Liver (tissue), 9 donors: Measurements from ENCODE around the gene LHFPL3. TPM values are rescaled to one million over a fixed set of nuclear protein-coding genes. Genes with fewer than 3 reads are reported as not detected.

ENCODE experiments used
- DNase-seq: peaks from one replicate; pipeline ENCODE4 v3.0.0-alpha.2; 2017; ENCODE audit warnings: low spot score
- H3K27ac ChIP-seq, 2 donors: one replicate each; pipeline ENCODE4 v1.7.0; 2013; ENCODE audit warnings: inconsistent platforms in 2 of 2, low read length in 2 of 2, control low read depth in 1 of 2, low read depth in 1 of 2, mild to moderate bottlenecking in 1 of 2
- H3K27me3 ChIP-seq, 4 donors: one replicate each; pipeline versions ENCODE4 v1.6.1 to v1.7.0; 2013; ENCODE audit warnings: low read length in 3 of 4, inconsistent platforms in 1 of 4, mild to moderate bottlenecking in 1 of 4, moderate library complexity in 1 of 4; ENCODE audit not compliant: control insufficient read depth in 4 of 4, insufficient read depth in 4 of 4
- H3K36me3 ChIP-seq, 4 donors: one replicate each; pipeline versions ENCODE4 v1.6.1 to v1.7.0; 2013; ENCODE audit warnings: low read length in 3 of 4, mild to moderate bottlenecking in 3 of 4, low read depth in 1 of 4, moderate library complexity in 1 of 4; ENCODE audit not compliant: control insufficient read depth in 4 of 4, insufficient read depth in 3 of 4
- H3K4me1 ChIP-seq, 4 donors: one replicate each; pipeline versions ENCODE4 v1.6.1 to v1.7.0; 2013; ENCODE audit warnings: low read length in 3 of 4, mild to moderate bottlenecking in 3 of 4, moderate library complexity in 1 of 4; ENCODE audit not compliant: control insufficient read depth in 4 of 4, insufficient read depth in 4 of 4
- H3K4me3 ChIP-seq, 3 donors: one replicate each; pipeline versions ENCODE4 v1.6.1 to v1.7.0; 2013; ENCODE audit warnings: low read length in 3 of 3, control low read depth in 1 of 3, low read depth in 1 of 3, mild to moderate bottlenecking in 1 of 3
- H3K9ac ChIP-seq, 2 donors: one replicate each; pipeline ENCODE4 v1.7.0; 2013; ENCODE audit warnings: low read length in 2 of 2, mild to moderate bottlenecking in 2 of 2, moderate library complexity in 2 of 2, control low read depth in 1 of 2, low read depth in 1 of 2
- H3K9me3 ChIP-seq, 4 donors: one replicate each; pipeline versions ENCODE4 v1.6.1 to v1.7.0; 2013; ENCODE audit warnings: low read length in 3 of 4; ENCODE audit not compliant: control insufficient read depth in 4 of 4
- EGR1 ChIP-seq, 2 donors: IDR thresholded peaks; 2 replicates each; pipeline ENCODE4 v1.6.1; 2016 to 2018; ENCODE audit warnings: antibody characterized with exemption in 2 of 2, low read depth in 2 of 2
- FOXA1 ChIP-seq: IDR thresholded peaks from 2 replicates; pipeline ENCODE4 v1.6.1; 2016; ENCODE audit warnings: antibody characterized with exemption
- GABPA ChIP-seq, 2 donors: IDR thresholded peaks in 1 of 2; conservative IDR thresholded peaks in 1 of 2; 2 replicates each; pipeline ENCODE4 v1.6.1; 2016; ENCODE audit warnings: antibody characterized with exemption in 2 of 2, mild to moderate bottlenecking in 1 of 2, moderate library complexity in 1 of 2
- HNF4A ChIP-seq, 2 donors: conservative IDR thresholded peaks; 2 replicates each; pipeline ENCODE4 v1.6.1; 2016; ENCODE audit warnings: antibody characterized with exemption in 2 of 2, mild to moderate bottlenecking in 2 of 2
- HNF4G ChIP-seq: IDR thresholded peaks from 2 replicates; pipeline ENCODE4 v1.6.1; 2016; ENCODE audit warnings: antibody characterized with exemption
- JUND ChIP-seq, 2 donors: IDR thresholded peaks; 2 replicates each; pipeline ENCODE4 v1.6.1; 2016; ENCODE audit warnings: antibody characterized with exemption in 2 of 2
- NR2F2 ChIP-seq: IDR thresholded peaks from 2 replicates; pipeline ENCODE4 v1.6.1; 2016; ENCODE audit warnings: antibody characterized with exemption
- RAD21 ChIP-seq, 2 donors: IDR thresholded peaks; 2 replicates each; pipeline ENCODE4 v1.6.1; 2016; ENCODE audit warnings: antibody characterized with exemption in 2 of 2, mild to moderate bottlenecking in 2 of 2
- RXRA ChIP-seq, 2 donors: IDR thresholded peaks; 2 replicates each; pipeline ENCODE4 v1.6.1; 2017 to 2018; ENCODE audit warnings: antibody characterized with exemption in 2 of 2, mild to moderate bottlenecking in 1 of 2
- SP1 ChIP-seq: IDR thresholded peaks from 2 replicates; pipeline ENCODE4 v1.6.1; 2018; ENCODE audit warnings: antibody characterized with exemption, mild to moderate bottlenecking
- TAF1 ChIP-seq: conservative IDR thresholded peaks from 2 replicates; pipeline ENCODE4 v1.6.1; 2016; ENCODE audit warnings: antibody characterized with exemption, mild to moderate bottlenecking
- YY1 ChIP-seq: IDR thresholded peaks from 2 replicates; pipeline ENCODE4 v1.6.1; 2016; ENCODE audit warnings: antibody characterized with exemption, mild to moderate bottlenecking
- WGBS: extraction: QIAGEN DNeasy Blood & Tissue Kit; methylation state at CpG from one replicate; pipeline ENCODE4 v1.1.7; 2013; 5-methylcytosine and 5-hydroxymethylcytosine counted together
- polyA plus RNA-seq, 2 donors: library from polyadenylated mRNA; stranded (reverse) in 1 of 2; unstranded in 1 of 2; fragments of 200-250 nt in 1 of 2; fragments of >200 nt in 1 of 2; fragmentation: Nextera tagmentation in 1 of 2; extraction: Ambion mirVana in 1 of 2; gene quantifications; one replicate each; pipeline versions ENCODE4 v1.2.1 to v1.2.3, GENCODE V29; 2013 to 2015
- total RNA-seq, 2 donors: library from RNA; depleted of rRNA; stranded (reverse); fragments of >200 nt; gene quantifications; one replicate each; pipeline ENCODE4 v1.2.3, GENCODE V29; 2014
- TF ChIP-seq, protein P1 (sequence below): IDR thresholded peaks from 2 replicates; pipeline ENCODE4 v1.6.1; 2016; ENCODE audit warnings: antibody characterized with exemption
- TF ChIP-seq, protein P2 (sequence below): IDR thresholded peaks from 2 replicates; pipeline ENCODE4 v1.6.1; 2016; ENCODE audit warnings: antibody characterized with exemption
- TF ChIP-seq, protein P3 (sequence below): IDR thresholded peaks from 2 replicates; pipeline ENCODE4 v1.6.1; 2016; ENCODE audit warnings: antibody characterized with exemption
- TF ChIP-seq, protein P4 (sequence below): IDR thresholded peaks from 2 replicates; pipeline ENCODE4 v1.6.1; 2016; ENCODE audit warnings: antibody characterized with exemption, mild to moderate bottlenecking
- TF ChIP-seq, protein P5 (sequence below): fragments of 150-350 bp; IDR thresholded peaks from 2 replicates; pipeline ENCODE4 v1.5.1; 2017; ENCODE audit warnings: improper control_type of control experiment, low read depth, low read length; ENCODE audit not compliant: missing input control
- donor health status: healthy.
- donor health status: healthy.
- donor health status: healthy.
- donor health status: healthy.
- donor health status: healthy.

Gene LHFPL3
- total and polyA plus RNA-seq, 4 donors, result not detected

DNA sequence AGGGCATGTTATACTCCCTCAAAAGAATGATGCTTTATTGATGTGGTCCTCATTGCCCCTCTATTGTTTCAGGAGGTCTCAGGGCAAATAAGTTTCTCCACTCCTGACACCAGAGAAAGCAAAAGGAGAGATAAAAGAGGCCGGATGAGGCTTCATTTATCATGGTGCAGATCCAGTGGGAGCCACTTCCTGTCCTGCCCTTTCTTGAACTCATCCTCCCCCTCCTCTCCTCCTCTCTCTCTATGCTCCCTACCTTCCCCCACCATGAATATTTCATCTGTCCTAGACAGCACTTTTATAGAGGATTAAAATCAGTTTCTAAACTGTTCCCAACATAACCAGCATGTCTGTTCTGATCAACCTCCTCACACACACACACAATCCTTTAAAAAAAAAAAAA is 513.4 kb downstream of the LHFPL3 start (continued):
- TF ChIP-seq HNF4A (conservative IDR thresholded peaks at IDR 0.05) (no peak), JUND (IDR thresholded peaks at IDR 0.05) (no peak)

DNA sequence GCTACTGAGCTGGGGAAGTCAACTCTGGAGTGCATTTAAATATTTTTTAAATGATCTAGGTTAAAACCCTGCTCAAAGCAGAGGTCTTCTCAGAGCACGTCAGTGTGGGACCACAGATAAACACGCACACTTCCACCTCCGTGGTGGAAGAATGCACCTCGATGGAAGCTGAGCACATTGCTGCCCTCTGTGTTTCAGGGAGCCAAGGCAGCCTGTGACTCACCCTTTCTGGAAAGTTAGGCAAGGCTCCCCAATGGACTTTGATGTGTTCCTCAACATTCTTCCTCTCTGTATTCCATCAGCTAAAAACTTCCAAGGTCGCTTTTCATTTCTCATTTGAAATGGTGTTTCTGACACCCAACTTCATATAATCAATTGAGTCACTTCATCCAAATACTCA is 514.8 kb downstream of the LHFPL3 start:
- 74% methylated on average over 5 of the region's 5 CpGs for WGBS
- no peaks in the 10 kb centered on the region for H3K4me1 ChIP-seq
- no peak overlapping the region for H3K4me3 ChIP-seq
- H3K36me3 ChIP-seq, result no peaks in the 10 kb centered on the region
- no peak overlapping the region for H3K9ac ChIP-seq
- TF ChIP-seq NR2F2, result no peak
- TF ChIP-seq SP1, result no peak
- TF ChIP-seq, protein P1, sequence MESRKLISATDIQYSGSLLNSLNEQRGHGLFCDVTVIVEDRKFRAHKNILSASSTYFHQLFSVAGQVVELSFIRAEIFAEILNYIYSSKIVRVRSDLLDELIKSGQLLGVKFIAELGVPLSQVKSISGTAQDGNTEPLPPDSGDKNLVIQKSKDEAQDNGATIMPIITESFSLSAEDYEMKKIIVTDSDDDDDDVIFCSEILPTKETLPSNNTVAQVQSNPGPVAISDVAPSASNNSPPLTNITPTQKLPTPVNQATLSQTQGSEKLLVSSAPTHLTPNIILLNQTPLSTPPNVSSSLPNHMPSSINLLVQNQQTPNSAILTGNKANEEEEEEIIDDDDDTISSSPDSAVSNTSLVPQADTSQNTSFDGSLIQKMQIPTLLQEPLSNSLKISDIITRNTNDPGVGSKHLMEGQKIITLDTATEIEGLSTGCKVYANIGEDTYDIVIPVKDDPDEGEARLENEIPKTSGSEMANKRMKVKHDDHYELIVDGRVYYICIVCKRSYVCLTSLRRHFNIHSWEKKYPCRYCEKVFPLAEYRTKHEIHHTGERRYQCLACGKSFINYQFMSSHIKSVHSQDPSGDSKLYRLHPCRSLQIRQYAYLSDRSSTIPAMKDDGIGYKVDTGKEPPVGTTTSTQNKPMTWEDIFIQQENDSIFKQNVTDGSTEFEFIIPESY, result no peak
- no peak for TF ChIP-seq GABPA (IDR thresholded peaks at IDR 0.05 in 1 of 2, conservative IDR thresholded peaks at IDR 0.05 in 1 of 2)
- TF ChIP-seq HNF4G, result no peak
- TF ChIP-seq, protein P2, sequence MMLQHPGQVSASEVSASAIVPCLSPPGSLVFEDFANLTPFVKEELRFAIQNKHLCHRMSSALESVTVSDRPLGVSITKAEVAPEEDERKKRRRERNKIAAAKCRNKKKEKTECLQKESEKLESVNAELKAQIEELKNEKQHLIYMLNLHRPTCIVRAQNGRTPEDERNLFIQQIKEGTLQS, result no peak
- TF ChIP-seq, protein P3, sequence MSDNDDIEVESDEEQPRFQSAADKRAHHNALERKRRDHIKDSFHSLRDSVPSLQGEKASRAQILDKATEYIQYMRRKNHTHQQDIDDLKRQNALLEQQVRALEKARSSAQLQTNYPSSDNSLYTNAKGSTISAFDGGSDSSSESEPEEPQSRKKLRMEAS, result no peak
- TF ChIP-seq, protein P4, sequence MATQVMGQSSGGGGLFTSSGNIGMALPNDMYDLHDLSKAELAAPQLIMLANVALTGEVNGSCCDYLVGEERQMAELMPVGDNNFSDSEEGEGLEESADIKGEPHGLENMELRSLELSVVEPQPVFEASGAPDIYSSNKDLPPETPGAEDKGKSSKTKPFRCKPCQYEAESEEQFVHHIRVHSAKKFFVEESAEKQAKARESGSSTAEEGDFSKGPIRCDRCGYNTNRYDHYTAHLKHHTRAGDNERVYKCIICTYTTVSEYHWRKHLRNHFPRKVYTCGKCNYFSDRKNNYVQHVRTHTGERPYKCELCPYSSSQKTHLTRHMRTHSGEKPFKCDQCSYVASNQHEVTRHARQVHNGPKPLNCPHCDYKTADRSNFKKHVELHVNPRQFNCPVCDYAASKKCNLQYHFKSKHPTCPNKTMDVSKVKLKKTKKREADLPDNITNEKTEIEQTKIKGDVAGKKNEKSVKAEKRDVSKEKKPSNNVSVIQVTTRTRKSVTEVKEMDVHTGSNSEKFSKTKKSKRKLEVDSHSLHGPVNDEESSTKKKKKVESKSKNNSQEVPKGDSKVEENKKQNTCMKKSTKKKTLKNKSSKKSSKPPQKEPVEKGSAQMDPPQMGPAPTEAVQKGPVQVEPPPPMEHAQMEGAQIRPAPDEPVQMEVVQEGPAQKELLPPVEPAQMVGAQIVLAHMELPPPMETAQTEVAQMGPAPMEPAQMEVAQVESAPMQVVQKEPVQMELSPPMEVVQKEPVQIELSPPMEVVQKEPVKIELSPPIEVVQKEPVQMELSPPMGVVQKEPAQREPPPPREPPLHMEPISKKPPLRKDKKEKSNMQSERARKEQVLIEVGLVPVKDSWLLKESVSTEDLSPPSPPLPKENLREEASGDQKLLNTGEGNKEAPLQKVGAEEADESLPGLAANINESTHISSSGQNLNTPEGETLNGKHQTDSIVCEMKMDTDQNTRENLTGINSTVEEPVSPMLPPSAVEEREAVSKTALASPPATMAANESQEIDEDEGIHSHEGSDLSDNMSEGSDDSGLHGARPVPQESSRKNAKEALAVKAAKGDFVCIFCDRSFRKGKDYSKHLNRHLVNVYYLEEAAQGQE, result no peak
- no peak for TF ChIP-seq EGR1 (IDR thresholded peaks at IDR 0.05; ENCODE audit: low read depth in 2 of 2)
- TF ChIP-seq FOXA1, result no peak
- TF ChIP-seq TAF1, result no peak
- TF ChIP-seq YY1, result no peak
- TF ChIP-seq RAD21 (IDR thresholded peaks at IDR 0.05), result no peak
- no peak for TF ChIP-seq HNF4A (conservative IDR thresholded peaks at IDR 0.05)
- TF ChIP-seq, protein P5, sequence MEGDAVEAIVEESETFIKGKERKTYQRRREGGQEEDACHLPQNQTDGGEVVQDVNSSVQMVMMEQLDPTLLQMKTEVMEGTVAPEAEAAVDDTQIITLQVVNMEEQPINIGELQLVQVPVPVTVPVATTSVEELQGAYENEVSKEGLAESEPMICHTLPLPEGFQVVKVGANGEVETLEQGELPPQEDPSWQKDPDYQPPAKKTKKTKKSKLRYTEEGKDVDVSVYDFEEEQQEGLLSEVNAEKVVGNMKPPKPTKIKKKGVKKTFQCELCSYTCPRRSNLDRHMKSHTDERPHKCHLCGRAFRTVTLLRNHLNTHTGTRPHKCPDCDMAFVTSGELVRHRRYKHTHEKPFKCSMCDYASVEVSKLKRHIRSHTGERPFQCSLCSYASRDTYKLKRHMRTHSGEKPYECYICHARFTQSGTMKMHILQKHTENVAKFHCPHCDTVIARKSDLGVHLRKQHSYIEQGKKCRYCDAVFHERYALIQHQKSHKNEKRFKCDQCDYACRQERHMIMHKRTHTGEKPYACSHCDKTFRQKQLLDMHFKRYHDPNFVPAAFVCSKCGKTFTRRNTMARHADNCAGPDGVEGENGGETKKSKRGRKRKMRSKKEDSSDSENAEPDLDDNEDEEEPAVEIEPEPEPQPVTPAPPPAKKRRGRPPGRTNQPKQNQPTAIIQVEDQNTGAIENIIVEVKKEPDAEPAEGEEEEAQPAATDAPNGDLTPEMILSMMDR, result no peak
- TF ChIP-seq RXRA (IDR thresholded peaks at IDR 0.05), result no peak
- no peak for DNase-seq
- H3K9me3 ChIP-seq, result no peaks in the 10 kb centered on the region
- H3K27me3 ChIP-seq, result peaks cover 0 to 18% (median 2%) of the 10 kb centered on the region in 4 donors
- H3K27ac ChIP-seq, result no peak overlapping the region
